Endometrium (tissue), 2 donors: ENCODE data around the gene VANGL2.

Experiments used
- FAIRE-seq: peaks from 2 replicates; lab custom pipeline; 2012; peaks lifted over from hg19 to GRCh38; lab: Jason Lieb, UNC
- donor health status: control.
- donor health status: control.

VANGL2 gene

GRCh38 chr1:160400223-160400645, at the start of gene VANGL2:
TSS of gene VANGL2 (plus strand) at chr1:160400564. CDS start at chr1:160415838, 15,274 bp downstream.
- FAIRE-seq: no peak

- no peak for FAIRE-seq
Observed at GRCh38 chr1:160351629-160352028, 48.7 kb upstream of the VANGL2 start.

- FAIRE-seq: no peak
Observed at GRCh38 chr1:160352555-160352954, 47.8 kb upstream of the VANGL2 start.

GRCh38 chr1:160353223-160353622, 47.1 kb upstream of the VANGL2 start:
- no peak for FAIRE-seq

GRCh38 chr1:160354388-160354985, 45.9 kb upstream of the VANGL2 start:
- FAIRE-seq: no peak

GRCh38 chr1:160357286-160358002, 42.9 kb upstream of the VANGL2 start:
- FAIRE-seq: no peak

- no peak for FAIRE-seq
Observed at GRCh38 chr1:160358073-160358472, 42.3 kb upstream of the VANGL2 start.

- no peak for FAIRE-seq
Observed at GRCh38 chr1:160359559-160360226, 40.7 kb upstream of the VANGL2 start.

GRCh38 chr1:160360227-160360695, 40.1 kb upstream of the VANGL2 start:
- FAIRE-seq: no peak

- FAIRE-seq: no peak
Observed at GRCh38 chr1:160361199-160361598, 39.2 kb upstream of the VANGL2 start.

GRCh38 chr1:160361814-160362167, 38.6 kb upstream of the VANGL2 start:
- FAIRE-seq: no peak

- no peak for FAIRE-seq
Observed at GRCh38 chr1:160362168-160362957, 38.0 kb upstream of the VANGL2 start.

- FAIRE-seq: no peak
Observed at GRCh38 chr1:160363010-160363409, 37.4 kb upstream of the VANGL2 start.

- no peak for FAIRE-seq
Observed at GRCh38 chr1:160363951-160364735, 36.2 kb upstream of the VANGL2 start.

GRCh38 chr1:160365325-160365724, 35.0 kb upstream of the VANGL2 start:
- FAIRE-seq: no peak

- no peak for FAIRE-seq
Observed at GRCh38 chr1:160366731-160367515, 33.4 kb upstream of the VANGL2 start, which contains the start of gene NHLH1. TSS of gene NHLH1 (plus strand) at chr1:160367071. CDS start at chr1:160370732, 3,661 bp downstream.

- no peak for FAIRE-seq
Observed at GRCh38 chr1:160367516-160367900, 32.9 kb upstream of the VANGL2 start.

- FAIRE-seq: no peak
Observed at GRCh38 chr1:160367934-160368923, 32.1 kb upstream of the VANGL2 start.

- no peak for FAIRE-seq
Observed at GRCh38 chr1:160369087-160369486, 31.3 kb upstream of the VANGL2 start.
